Measurements from ENCODE around the gene RAP2A. TPM values are rescaled to one million over a fixed set of nuclear protein-coding genes. Genes with fewer than 3 reads are reported as not detected.

The RAP2A gene
- total RNA-seq, 1 donor, result 49.9 TPM

- H3K9me3 ChIP-seq (ENCODE audit: low read depth, low read length), result no peaks in the 10 kb centered on the region
- H3K79me2 ChIP-seq (ENCODE audit: insufficient read depth, low read length), result no peaks in the 10 kb centered on the region
- H3K4me3 ChIP-seq (ENCODE audit: insufficient read depth, low read length), result no peak overlapping the region
- H3K4me2 ChIP-seq (ENCODE audit: insufficient read depth, low read length), result no peak overlapping the region
- H3K4me1 ChIP-seq (ENCODE audit: insufficient read depth, low read length), result peaks cover 14% of the 10 kb centered on the region
- H2AFZ ChIP-seq (ENCODE audit: low read length), result no peak overlapping the region
- no peak for TF ChIP-seq CTCF (IDR thresholded peaks at IDR 0.05; ENCODE audit: extremely low read depth, low read depth, low read length)
- H3K27me3 ChIP-seq (ENCODE audit: insufficient read depth, low read length), result no peaks in the 10 kb centered on the region
- H3K36me3 ChIP-seq (ENCODE audit: insufficient read depth, low read length), result no peaks in the 10 kb centered on the region
- DNase-seq (ENCODE audit: insufficient read length, low spot score, missing footprints), result no peak
- no peak overlapping the region for H3K27ac ChIP-seq (ENCODE audit: low read depth, low read length)
- no peaks in the 10 kb centered on the region for H4K20me1 ChIP-seq (ENCODE audit: insufficient read depth, low read length)
Observed at GRCh38 chr13:97426695-97427094, 7.3 kb upstream of the RAP2A start.

GRCh38 chr13:97429681-97430081 is 4.3 kb upstream of the RAP2A start:
- H4K20me1 ChIP-seq (ENCODE audit: insufficient read depth, low read length), result no peaks in the 10 kb centered on the region
- peak overlapping the region; percentile 60 for H3K4me3 ChIP-seq (ENCODE audit: insufficient read depth, low read length)
- peak overlapping the region; percentile 80 for H3K4me2 ChIP-seq (ENCODE audit: insufficient read depth, low read length)
- peak; percentile 80 for DNase-seq (ENCODE audit: insufficient read length, low spot score, missing footprints)
- no peaks in the 10 kb centered on the region for H3K27me3 ChIP-seq (ENCODE audit: insufficient read depth, low read length)
- H2AFZ ChIP-seq (ENCODE audit: low read length), result peak overlapping the region; percentile 79
- peaks cover 7% of the 10 kb centered on the region for H3K4me1 ChIP-seq (ENCODE audit: insufficient read depth, low read length)
- no peak for TF ChIP-seq CTCF (IDR thresholded peaks at IDR 0.05; ENCODE audit: extremely low read depth, low read depth, low read length)
- no peaks in the 10 kb centered on the region for H3K36me3 ChIP-seq (ENCODE audit: insufficient read depth, low read length)
- H3K27ac ChIP-seq (ENCODE audit: low read depth, low read length), result peak overlapping the region; percentile 35
- peaks cover 4% of the 10 kb centered on the region for H3K79me2 ChIP-seq (ENCODE audit: insufficient read depth, low read length)
- no peaks in the 10 kb centered on the region for H3K9me3 ChIP-seq (ENCODE audit: low read depth, low read length)

GRCh38 chr13:97430296-97430695 is 3.7 kb upstream of the RAP2A start:
- H3K9me3 ChIP-seq (ENCODE audit: low read depth, low read length), result no peaks in the 10 kb centered on the region
- H3K4me3 ChIP-seq (ENCODE audit: insufficient read depth, low read length), result no peak overlapping the region
- peak overlapping the region; percentile 35 for H3K27ac ChIP-seq (ENCODE audit: low read depth, low read length)
- TF ChIP-seq CTCF (IDR thresholded peaks at IDR 0.05; ENCODE audit: extremely low read depth, low read depth, low read length), result no peak
- no peak for DNase-seq (ENCODE audit: insufficient read length, low spot score, missing footprints)
- no peaks in the 10 kb centered on the region for H3K27me3 ChIP-seq (ENCODE audit: insufficient read depth, low read length)
- H3K4me2 ChIP-seq (ENCODE audit: insufficient read depth, low read length), result peak overlapping the region; percentile 80
- peak overlapping the region; percentile 79 for H2AFZ ChIP-seq (ENCODE audit: low read length)
- peaks cover 10% of the 10 kb centered on the region for H3K79me2 ChIP-seq (ENCODE audit: insufficient read depth, low read length)
- no peaks in the 10 kb centered on the region for H4K20me1 ChIP-seq (ENCODE audit: insufficient read depth, low read length)
- H3K4me1 ChIP-seq (ENCODE audit: insufficient read depth, low read length), result peaks cover 10% of the 10 kb centered on the region
- no peaks in the 10 kb centered on the region for H3K36me3 ChIP-seq (ENCODE audit: insufficient read depth, low read length)

- TF ChIP-seq CTCF (IDR thresholded peaks at IDR 0.05; ENCODE audit: extremely low read depth, low read depth, low read length), result no peak
- Histone ChIP-seq H3K9me3 (ENCODE audit: low read depth, low read length) (no peaks in the 10 kb centered on the region), H4K20me1 (ENCODE audit: insufficient read depth, low read length) (no peaks in the 10 kb centered on the region), H3K79me2 (ENCODE audit: insufficient read depth, low read length) (peaks cover 17% of the 10 kb centered on the region), H3K4me2 (ENCODE audit: insufficient read depth, low read length) (peak overlapping the region; percentile 95), H3K27me3 (ENCODE audit: insufficient read depth, low read length) (no peaks in the 10 kb centered on the region), H3K4me1 (ENCODE audit: insufficient read depth, low read length) (peaks cover 20% of the 10 kb centered on the region), H3K4me3 (ENCODE audit: insufficient read depth, low read length) (no peak overlapping the region), H3K27ac (ENCODE audit: low read depth, low read length) (no peak overlapping the region), H3K36me3 (ENCODE audit: insufficient read depth, low read length) (no peaks in the 10 kb centered on the region), H2AFZ (ENCODE audit: low read length) (peak overlapping the region; percentile 7)
- no peak for DNase-seq (ENCODE audit: insufficient read length, low spot score, missing footprints)
Observed at GRCh38 chr13:97431171-97431764, 2.7 kb upstream of the RAP2A start.

All from osteoblast (primary cell).